ENCODE results near the gene ARHGAP24.
"Not testable (repeated sequence)": the region's sequence is repeated elsewhere in the genome, so short reads cannot be mapped to it uniquely, and the experiment has no call there.

ARHGAP24 gene

DNA sequence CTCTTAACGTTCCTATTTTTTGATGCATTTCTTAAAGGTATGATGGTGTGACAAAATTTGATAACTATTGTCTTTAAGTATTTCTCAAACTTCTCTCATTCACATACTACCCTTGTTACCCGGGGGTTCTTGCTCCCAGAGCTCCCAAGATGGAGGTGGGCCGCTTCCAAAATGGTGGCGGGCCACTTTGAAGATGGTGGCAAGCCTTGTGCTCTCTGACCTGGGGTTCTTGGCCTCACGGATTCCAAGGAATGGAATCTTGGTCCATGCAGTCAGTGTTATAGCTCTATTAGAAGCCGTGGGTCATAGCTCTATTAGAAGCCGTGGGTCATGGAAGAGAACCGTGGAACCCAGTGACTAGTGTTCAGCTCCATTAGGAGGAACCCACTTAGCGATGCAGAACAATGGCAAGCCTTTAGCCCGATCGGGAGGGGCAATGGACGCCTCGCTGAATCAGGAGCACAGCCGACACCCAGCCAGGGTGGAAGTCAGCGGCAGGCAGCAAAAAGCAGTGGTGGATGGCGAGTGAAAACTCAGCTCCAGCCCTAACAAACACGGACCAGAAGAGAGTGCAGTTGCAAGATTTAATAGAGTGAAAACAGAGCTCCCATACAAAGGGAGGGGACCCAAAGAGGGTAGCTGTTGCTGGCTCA is 481.5 kb downstream of the ARHGAP24 start:
- no peak for DNase-seq (ENCODE audit: low spot score)

DNA sequence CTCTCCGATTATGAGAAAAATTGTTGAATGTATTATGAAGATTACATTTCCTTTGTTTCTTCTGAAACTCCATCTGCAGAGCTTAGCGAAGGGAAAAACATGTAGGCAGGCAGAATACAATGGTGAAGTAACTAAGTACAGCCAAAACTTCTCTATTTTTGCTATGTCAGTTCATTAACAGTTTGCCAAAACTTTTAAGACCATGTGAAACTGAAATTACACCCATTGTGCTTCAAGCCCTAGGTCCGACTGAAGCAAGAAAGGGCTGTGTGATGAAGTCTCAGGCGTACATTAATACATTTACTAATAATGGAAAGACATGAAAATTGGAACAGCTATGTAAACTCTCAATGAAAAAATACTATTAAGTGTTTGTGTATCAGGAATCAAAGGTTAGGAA is 486.9 kb downstream of the ARHGAP24 start:
- no peak for DNase-seq (ENCODE audit: low spot score)

- DNase-seq (ENCODE audit: low spot score): no peak
Observed at GRCh38 chr4:85963231-85963630, 488.3 kb downstream of the ARHGAP24 start.

GRCh38 chr4:85964298-85964697 is 489.3 kb downstream of the ARHGAP24 start:
- peak; percentile 11 for DNase-seq (ENCODE audit: low spot score)

GRCh38 chr4:85965017-85965416 is 490.1 kb downstream of the ARHGAP24 start:
- not testable (repeated sequence) for DNase-seq (ENCODE audit: low spot score)

- DNase-seq (ENCODE audit: low spot score): no peak
Observed at GRCh38 chr4:85965529-85965928, 490.6 kb downstream of the ARHGAP24 start.

GRCh38 chr4:85966373-85966772 is 491.4 kb downstream of the ARHGAP24 start:
- DNase-seq (ENCODE audit: low spot score): no peak

DNA sequence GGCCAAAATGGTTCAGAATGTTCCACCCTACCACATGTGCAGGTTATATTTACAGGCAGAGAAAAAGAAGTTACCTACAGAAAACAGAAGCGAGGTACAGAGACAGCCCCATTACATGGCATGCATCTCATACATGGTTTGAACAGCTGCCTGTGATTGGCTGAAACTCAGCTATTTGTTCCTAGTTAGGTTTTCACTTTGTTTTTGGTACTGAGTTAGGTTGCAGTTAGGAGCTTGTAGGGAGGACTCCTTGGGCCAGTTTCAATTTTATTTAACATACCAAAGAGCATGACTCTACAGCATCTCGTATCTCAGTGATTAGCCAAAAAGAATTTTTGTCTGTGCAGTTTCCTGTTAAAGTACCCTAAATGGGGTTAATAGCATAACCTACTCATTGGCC is 492.9 kb downstream of the ARHGAP24 start:
- no peak for DNase-seq (ENCODE audit: low spot score)

DNA sequence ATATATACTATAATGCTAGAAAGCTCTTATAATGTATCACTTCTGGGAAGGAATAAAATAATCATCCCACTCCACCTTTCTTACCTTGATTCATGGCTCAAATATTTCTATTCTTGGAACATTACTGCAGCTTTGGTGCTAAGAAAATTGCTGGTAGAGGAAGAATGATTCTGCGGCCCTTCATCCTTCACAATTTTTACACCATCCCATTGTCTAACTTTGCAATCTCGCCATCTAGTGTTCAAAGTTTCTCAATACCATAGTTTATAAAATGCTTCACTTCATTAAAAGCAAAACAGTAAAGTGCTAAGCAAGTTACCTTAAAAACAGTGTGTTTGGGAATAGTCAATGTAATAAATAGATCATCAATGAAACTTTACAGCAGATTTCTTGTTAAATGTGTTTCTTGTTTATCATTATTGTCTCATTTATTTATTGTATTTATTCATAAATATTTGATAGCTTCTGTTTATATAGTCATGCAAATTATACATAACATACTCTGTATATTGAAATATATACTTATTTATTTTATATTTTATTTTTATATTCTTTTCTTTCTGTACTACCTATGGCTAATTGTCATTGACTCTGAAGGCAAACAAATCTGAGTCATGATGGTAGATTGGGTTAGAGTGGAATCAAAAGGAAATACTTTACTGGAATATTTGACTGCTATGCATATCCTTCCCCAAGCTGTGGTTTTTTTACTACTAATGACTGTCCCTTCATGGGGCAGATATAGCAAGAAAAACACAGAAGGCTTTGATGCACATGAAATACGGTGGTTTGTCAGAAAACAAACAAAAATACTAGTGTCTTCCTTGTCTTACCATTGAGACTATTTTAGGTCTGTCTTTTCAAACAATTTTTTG is 494.2 kb downstream of the ARHGAP24 start:
- peak; percentile 31 for DNase-seq (ENCODE audit: low spot score)

GRCh38 chr4:85970535-85970934 is 495.6 kb downstream of the ARHGAP24 start:
- no peak for DNase-seq (ENCODE audit: low spot score)

DNA sequence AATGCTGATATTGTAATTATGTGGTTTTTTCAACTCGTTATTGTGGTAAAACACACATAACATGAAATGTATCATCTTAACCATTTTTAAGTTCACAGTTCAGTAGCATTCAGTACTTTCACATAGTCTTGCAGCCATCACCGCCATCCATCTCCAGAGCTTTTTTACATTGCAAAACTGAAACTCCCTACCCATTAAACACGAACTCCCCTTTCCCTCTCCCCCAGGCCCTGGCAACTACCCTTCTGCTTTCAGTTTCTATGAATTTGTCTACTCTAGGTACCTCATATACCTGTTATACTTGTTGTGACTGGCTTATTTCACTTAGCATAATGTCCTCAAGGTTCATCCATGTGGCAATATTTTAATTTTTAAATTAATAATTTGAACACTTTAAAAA is 504.3 kb downstream of the ARHGAP24 start:
- DNase-seq (ENCODE audit: low spot score): no peak

DNA sequence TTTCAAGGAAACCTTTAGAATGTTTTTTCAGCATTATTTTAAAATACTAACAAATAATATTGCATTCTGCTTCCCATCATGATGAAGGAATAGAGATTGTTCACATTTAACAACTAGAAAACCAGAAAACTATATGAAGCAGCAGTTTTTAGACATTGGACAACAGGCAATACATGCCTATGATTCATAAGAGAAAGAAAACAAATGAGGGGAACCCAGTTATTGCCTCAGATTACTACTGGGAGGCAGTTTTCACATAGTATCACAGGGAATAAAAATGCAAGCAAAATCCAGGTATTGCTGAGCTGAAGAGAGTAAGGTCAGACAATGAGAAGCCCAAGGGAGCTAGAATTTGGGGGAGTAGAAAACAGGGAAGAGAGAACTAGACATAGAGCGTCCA is 511.3 kb downstream of the ARHGAP24 start:
- DNase-seq (ENCODE audit: low spot score): no peak

DNA sequence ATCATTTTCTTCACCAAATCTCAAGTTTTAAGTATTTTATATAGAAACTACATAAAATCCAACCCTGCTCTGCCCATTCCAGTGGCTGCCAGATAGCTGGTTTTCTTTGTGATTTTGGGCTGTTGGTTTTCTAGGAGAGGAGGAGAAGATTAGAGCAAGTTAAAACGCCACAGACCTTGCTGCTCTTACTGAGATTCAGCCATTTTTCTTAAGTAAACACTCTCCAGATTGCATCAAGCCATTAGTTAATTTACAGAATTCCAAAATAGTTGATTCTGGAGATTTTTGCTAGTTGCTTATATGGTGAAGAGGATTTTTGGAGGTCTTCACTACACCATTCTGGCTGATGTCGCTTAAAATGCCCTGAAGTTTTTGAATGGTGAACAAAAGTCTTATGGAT is 518.7 kb downstream of the ARHGAP24 start:
- no peak for DNase-seq (ENCODE audit: low spot score)

GRCh38 chr4:85994576-85994975 is 519.6 kb downstream of the ARHGAP24 start:
- no peak for DNase-seq (ENCODE audit: low spot score)

DNA sequence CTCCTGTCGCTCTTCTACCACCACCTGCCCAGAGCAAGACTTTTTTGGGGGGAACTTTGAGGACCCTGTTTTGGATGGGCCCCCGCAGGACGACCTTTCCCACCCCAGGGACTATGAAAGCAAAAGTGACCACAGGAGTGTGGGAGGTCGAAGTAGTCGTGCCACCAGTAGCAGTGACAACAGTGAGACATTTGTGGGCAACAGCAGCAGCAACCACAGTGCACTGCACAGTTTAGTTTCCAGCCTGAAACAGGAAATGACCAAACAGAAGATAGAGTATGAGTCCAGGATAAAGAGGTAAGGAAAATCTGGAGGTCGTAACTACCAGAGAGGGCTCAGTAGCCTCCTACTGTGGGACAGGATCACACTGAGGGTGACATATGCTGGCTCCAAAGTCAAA is 520.4 kb downstream of the ARHGAP24 start:
- no peak for DNase-seq (ENCODE audit: low spot score)

GRCh38 chr4:86001591-86001990 is 526.6 kb downstream of the ARHGAP24 start:
- DNase-seq (ENCODE audit: low spot score): no peak

DNA sequence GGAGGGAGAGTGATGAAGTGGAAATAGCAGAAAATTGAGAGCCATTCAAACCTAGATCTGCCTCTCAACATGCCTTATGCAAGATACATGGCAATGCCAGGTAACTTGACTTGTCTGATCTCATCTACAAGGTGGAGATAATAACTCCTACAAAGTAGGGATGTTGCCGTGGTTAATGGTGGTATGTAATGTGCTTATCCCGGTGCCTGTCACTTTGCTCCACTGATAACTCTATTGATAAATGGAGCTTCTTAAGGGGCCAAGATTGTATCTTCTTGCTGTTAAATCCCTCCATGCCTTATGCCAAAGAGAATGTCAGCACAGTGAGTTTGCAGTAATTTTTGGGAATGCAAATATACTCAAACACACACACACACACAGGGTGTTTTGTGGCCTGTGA is 529.1 kb downstream of the ARHGAP24 start:
- DNase-seq (ENCODE audit: low spot score): no peak

DNA sequence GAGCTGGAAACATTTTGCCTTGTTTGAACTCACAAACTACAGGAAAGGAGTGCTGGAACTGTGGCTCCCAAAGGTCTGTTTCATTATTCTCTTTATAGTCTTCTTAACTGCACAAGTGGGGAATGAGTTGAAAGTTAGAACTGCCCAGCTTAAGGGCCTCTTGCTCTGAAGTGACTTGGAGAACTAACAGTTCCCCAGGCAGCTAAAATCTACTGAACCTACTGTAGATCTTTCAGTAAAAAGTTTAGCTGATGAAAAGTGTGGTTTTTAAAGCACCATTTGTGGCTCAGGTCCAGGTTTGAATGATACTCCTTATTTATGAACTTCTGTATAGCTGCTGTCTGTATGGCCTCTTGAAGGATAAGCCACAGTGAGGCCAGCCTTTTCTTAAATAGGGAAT is 531.1 kb downstream of the ARHGAP24 start:
- DNase-seq (ENCODE audit: low spot score): no peak

GRCh38 chr4:86007042-86007441 is 532.1 kb downstream of the ARHGAP24 start:
- no peak for DNase-seq (ENCODE audit: low spot score)

DNA sequence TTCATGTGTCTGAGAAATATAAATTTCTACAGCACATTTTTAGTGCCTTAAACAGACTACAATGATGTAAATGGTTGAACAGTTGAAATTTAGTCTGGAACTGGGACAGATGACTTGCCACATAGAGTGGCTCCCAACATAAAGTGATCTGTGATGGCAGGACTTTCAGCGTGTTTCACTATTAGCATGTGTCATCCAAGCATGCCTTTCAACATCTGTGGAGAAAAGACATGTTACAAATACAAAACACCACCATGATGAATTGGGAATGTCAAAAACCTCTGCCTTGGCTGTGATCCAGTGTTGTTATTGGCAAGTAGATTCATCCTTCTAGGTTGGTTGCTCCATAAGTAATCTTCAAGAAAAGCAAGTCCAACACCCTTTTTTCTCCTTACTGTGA is 536.2 kb downstream of the ARHGAP24 start:
- DNase-seq (ENCODE audit: low spot score): no peak

DNA sequence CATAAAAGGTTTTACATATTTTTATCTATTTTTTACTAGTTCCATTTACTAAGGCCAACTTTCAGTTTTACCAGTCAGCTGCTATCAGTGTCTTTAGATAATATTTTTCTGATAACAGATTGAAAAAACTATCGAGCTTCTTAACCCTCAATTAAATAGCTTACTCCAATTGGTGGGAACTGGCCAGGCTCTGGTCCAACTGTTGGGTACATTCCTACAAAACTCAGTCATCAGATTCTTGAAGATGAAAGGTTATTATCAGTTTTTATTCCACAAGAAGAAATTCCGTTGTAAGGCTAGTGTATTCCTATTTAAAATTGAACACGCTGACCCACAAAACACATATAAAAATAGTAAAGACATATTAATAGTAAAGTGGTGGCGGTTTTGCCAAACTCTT is 538.7 kb downstream of the ARHGAP24 start:
- no peak for DNase-seq (ENCODE audit: low spot score)

DNA sequence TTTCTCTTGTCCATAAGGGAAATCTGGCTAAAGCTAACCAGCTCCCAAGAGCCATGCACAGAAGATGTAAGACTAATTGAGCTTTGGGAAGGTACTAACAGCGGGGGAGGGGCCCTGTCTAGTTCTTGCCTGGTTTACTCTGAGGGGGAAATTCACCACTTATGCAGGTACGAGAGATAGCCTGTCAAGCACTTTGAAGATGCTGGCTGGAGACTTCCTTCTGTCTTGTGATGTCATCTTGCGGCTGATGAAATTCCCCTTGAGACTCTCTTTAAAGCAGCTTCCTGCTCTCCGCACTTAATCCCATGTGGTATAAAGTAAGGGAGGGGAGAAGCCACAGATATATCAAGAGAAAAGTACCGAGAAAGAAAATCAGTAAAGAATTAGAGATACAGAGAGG is 539.6 kb downstream of the ARHGAP24 start:
- peak; percentile 26 for DNase-seq (ENCODE audit: low spot score)
